C4-2B (cell line): ENCODE data around the gene MPL.

Experiments
- H3K27ac ChIP-seq: fragments of 450-650 bp; 2 replicates; pipeline ENCODE4 v1.5.1; 2017
- CTCF ChIP-seq: fragments of 450-650 bp; conservative IDR thresholded peaks from 2 replicates; pipeline ENCODE4 v1.5.1; 2017; ENCODE audit warnings: mild to moderate bottlenecking
- ZFX ChIP-seq: fragments of 450-650 bp; IDR thresholded peaks from 2 replicates; pipeline ENCODE4 v1.6.1; 2017

MPL gene

GRCh38 chr1:43294761-43295160 is 42.9 kb upstream of the MPL start:
- TF ChIP-seq ZFX, result no peak
- no peak for TF ChIP-seq CTCF
- no peak overlapping the region for H3K27ac ChIP-seq

GRCh38 chr1:43296207-43296606 is 41.4 kb upstream of the MPL start:
- TF ChIP-seq CTCF (no peak), ZFX (no peak)
- H3K27ac ChIP-seq, result no peak overlapping the region

GRCh38 chr1:43298055-43298454 is 39.6 kb upstream of the MPL start:
- no peak overlapping the region for H3K27ac ChIP-seq
- TF ChIP-seq ZFX (no peak), CTCF (no peak)

GRCh38 chr1:43299101-43299500 is 38.5 kb upstream of the MPL start:
- no peak overlapping the region for H3K27ac ChIP-seq
- TF ChIP-seq CTCF, result no peak
- TF ChIP-seq ZFX, result no peak

GRCh38 chr1:43300378-43301094 is 37.1 kb upstream of the MPL start, which contains the start of gene TIE1:
TSS of gene TIE1 (plus strand) at chr1:43300982. CDS start at chr1:43301072, 90 bp downstream.
- H3K27ac ChIP-seq, result no peak within 1 kb of the TSS
- no peak for TF ChIP-seq CTCF
- no peak for TF ChIP-seq ZFX

- no peak overlapping the region for H3K27ac ChIP-seq
- TF ChIP-seq ZFX, result no peak
- no peak for TF ChIP-seq CTCF
Observed at GRCh38 chr1:43302201-43302600, 35.4 kb upstream of the MPL start.

- no peak for TF ChIP-seq CTCF
- TF ChIP-seq ZFX, result no peak
- H3K27ac ChIP-seq, result no peak overlapping the region
Observed at GRCh38 chr1:43302721-43303470, 34.7 kb upstream of the MPL start.
